Kidney tubule cell (primary cell): ENCODE measurements around the gene HIPK1.
"Not testable (repeated sequence)": the region's sequence is repeated elsewhere in the genome, so short reads cannot be mapped to it uniquely, and the experiment has no call there.

Experiments used
- DNase-seq: peaks from one replicate; pipeline ENCODE4 v3.0.0-alpha.2; 2018; ENCODE audit warnings: low spot score

Gene HIPK1

DNA sequence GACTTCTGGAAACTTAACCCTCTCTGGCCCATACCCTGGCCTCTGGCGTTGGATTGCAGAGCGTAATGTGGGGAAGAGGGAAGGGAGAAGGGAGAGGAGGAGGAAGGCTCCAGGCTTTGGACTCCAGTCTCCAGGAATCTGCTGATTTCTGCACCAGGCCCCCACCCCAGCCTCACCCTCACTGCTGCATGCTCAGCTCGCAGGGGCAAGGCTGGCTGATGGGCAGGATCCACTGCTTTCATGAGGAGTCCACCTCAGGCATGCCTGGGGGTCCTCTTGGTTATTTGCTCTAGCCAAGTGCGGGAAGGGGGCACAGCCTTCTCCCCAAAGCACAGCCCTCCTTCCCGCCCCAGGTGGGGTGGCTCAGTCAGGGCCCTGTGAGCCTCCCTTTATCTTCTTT lies 53.8 kb downstream of the HIPK1 start:
- no peak for DNase-seq

GRCh38 chr1:113983391-113983790 lies 54.3 kb downstream of the HIPK1 start:
- no peak for DNase-seq

DNA sequence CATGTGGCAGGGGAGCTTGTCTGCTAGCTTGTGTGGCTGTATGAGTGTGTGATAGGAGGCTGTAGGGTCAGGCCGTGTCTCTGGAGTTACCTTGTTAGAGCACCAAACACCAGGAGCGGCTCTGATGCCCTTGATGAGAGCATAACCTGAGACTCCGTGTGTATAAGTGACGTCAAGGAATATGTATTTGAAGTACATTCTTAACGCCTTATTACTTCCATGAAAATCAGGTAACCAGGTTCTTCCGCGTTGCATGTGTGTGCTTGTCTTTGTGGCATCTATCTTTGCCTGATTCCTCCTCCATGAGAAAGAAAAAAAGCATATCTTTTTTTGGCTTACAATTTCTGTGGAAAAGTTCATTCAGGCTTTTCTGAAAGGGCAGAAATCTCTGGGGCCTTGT lies 54.7 kb downstream of the HIPK1 start:
- no peak for DNase-seq

GRCh38 chr1:113984710-113985109 lies 55.6 kb downstream of the HIPK1 start:
- DNase-seq: no peak

DNA sequence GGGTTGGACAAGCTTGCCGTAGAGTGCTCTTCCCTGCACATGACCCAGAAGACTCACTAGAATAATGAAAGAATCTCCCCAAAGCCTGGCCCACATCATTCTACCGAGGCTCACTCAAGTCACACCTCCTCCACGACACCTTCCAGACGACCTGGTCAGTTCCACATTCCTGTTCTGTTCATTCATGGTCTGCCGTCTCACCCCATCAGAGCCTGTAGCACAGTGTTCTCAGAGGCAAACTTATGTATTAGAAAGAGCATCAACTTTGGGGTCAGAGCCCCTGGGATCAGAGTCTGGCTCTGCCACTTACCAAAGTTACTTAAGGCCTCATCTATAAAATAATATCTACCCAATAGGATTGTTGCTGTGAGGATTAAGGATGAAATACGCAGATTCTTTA lies 57.7 kb downstream of the HIPK1 start:
- no peak for DNase-seq

DNA sequence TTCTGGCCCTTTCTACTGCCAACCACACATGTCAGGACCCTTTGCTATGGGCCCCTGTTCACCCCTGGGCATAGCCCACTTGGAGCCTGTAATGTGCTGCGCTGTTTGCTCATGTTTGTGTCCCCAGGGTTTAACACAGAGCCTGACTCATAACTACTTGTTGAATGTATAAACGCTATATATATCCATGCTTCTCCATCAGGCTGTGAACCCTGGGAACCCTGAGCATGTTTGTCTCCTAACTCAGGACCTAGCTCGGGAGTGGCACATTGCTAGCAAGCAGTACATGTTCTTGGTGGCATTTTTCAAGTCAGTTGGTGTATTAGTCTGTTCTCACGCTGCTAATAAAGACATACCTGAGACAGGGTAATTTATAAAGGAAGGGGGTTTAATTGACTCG lies 58.1 kb downstream of the HIPK1 start:
- no peak for DNase-seq

DNA sequence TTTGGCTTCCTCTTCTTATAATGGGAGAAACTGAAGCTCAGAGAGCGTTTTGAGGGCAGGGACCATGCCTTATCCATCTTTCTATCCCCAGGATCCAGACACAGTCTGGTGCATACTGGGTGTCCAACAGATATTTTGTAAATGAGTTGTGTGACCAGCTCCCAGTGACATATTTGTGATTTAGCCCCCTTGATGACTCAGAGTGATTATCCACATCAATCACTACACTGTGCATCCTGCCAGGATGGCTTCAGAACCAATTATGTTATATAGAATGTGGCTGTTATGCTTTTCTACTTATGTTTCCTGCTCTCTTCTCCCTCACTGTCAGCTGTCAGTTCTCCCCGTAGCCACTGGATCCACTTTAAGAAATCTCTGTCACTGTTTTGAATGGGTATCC lies 61.4 kb downstream of the HIPK1 start:
- no peak for DNase-seq

GRCh38 chr1:113990961-113991360 lies 61.8 kb downstream of the HIPK1 start:
- no peak for DNase-seq

- no peak for DNase-seq
Observed at GRCh38 chr1:113991467-113991997, 62.4 kb downstream of the HIPK1 start.

DNA sequence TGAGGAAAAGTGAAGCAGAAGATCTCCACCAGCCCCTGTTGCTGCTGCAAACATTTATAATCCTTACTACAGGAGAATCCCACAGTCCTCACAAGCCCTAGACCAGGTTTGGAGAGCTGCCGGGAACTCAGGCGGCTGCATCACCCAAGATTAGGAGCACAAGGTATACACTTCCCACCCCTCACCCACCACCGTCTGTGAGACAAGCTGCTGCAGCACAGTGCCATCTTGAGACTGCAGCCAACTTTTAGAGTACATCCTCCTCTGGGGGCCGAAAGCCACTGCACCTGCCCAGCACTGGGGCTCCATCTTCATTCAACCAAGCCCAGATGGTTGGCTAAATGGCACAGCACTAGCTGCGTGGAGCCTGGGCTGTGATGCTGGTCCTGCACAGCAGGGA lies 63.9 kb downstream of the HIPK1 start:
- DNase-seq: no peak

GRCh38 chr1:113993766-113994165 lies 64.6 kb downstream of the HIPK1 start:
- no peak for DNase-seq

DNA sequence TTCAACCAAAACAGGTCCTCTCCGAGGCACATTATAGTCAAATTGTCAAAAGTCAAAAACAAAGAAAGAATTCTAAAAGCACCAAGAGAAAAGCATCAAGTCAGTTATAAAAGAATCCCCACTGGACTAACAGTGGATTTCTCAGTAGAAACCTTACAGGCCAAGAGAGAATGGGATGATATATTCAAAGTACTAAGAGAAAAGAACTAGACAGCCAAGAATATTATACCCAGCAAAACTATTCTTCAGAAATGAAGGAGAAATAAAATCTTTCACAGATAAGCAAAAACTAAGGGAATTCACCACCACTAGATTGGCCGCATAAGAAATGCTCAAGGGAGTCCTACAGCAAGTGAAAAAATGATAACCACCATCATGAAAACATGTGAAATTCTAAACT lies 66.3 kb downstream of the HIPK1 start:
- DNase-seq: no peak

DNA sequence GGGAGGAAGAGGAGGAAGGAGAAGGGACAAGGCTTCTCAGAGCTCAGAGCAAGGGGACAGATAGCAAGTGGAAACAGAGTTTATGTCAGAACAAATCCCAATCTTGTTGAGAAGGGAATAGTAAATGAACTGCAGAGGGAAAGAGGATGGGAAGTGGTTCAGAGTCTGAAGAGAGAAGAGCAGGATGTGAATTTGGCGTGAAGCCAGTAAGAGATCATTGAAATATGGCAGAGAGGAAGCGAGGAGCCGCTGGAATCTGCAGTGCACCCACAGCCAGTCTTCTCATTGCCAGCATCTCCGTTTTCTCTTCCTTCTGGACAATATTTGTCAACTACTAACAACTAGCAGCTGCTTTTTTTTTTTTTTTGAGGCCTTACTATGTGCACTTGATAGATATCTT lies 69.2 kb downstream of the HIPK1 start:
- no peak for DNase-seq

GRCh38 chr1:113999233-113999632 lies 70.1 kb downstream of the HIPK1 start:
- no peak for DNase-seq

- DNase-seq: no peak
Observed at GRCh38 chr1:113999799-114000198, 70.7 kb downstream of the HIPK1 start.

- DNase-seq: no peak
Observed at GRCh38 chr1:114000406-114000805, 71.3 kb downstream of the HIPK1 start.

DNA sequence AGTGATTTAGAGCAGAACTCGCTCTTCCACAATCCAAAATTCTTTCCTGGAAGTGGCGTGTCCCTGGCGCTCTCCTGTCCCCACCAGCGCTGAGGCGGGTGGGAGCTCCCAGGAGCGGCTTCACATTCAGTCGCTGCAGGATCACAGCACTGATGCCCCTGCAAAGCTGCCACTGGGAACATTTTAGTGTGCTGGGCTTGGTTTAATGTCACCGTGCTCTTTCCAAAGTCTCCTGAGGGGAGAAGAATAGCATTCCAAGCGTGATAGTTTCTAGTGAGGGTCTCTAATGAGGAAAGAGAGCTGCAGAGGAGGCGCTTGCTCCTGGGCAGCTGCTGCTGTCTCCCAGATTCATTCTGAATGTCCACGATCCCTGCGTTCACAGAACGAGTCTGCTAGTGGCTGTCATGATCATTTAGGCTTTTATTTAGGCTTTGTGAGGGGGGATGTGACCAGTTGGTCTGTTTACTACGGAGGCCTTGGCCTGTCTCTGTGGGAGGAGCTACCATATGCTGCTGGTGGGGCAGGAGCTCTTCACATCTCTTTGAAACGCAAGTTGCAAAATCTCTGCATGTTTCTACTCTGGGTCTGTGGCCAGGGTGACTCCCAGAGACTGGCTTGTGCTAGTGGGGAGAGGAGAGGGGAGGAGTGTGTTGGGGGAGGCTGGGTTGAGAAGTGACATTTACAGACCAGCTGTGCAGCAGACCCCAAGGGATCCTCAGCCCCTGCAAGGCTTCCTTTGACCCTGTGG lies 73.5 kb downstream of the HIPK1 start:
- DNase-seq: no peak

- no peak for DNase-seq
Observed at GRCh38 chr1:114003431-114003830, 74.3 kb downstream of the HIPK1 start.

- DNase-seq: not testable (repeated sequence)
Observed at GRCh38 chr1:114006825-114007224, 77.7 kb downstream of the HIPK1 start.

GRCh38 chr1:114008480-114008941 lies 79.4 kb downstream of the HIPK1 start:
- DNase-seq: no peak

DNA sequence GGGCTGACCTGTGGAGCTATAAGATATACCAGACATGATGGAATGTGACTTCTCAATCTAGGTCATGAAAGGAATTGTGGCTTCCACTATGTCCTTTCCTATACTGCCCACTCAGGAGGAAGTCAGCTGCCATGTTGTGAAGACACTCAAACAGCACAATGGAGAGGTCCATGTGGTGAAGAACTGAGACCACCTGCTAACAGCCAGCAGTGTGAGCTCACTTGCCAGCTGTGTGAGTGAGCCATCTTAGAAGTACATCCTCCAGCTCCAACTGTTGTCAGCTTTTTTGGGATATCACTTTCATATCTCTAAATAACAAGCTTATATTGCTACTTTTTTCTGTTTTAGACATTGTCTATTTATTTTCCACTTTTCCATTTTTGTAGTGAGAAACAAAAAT lies 79.9 kb downstream of the HIPK1 start:
- no peak for DNase-seq

- DNase-seq: peak; percentile 20
Observed at GRCh38 chr1:114009393-114009792, 80.3 kb downstream of the HIPK1 start.

- no peak for DNase-seq
Observed at GRCh38 chr1:114010433-114011184, 81.5 kb downstream of the HIPK1 start.
